Right kidney (tissue), 1 donor: Measurements from ENCODE around the gene RHOBTB1.
"Not testable (repeated sequence)": the region's sequence is repeated elsewhere in the genome, so short reads cannot be mapped to it uniquely, and the experiment has no call there.

ENCODE experiments used
- DNase-seq: peaks from one replicate; pipeline ENCODE4 v3.0.0-alpha.2; 2016

Gene RHOBTB1

DNA sequence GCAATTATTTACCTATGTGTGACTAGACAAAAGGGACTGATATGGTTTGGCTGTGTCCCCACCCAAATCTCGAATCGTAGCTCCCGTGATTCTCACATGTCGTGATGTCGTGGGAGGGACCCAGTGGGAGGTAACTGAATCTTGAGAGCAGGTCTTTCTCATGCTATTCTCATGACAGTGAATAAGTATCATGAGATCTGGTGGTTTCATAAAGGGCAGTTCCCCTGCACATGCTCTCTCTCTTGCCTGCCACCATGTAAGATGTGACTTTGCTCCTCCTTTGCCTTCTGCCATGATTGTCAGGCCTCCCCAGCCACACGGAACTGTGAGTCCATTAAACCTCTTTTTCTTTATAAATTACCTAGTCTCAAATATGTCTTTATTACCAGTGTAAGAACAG lies 37.2 kb downstream of the RHOBTB1 start:
- DNase-seq = not testable (repeated sequence)

DNA sequence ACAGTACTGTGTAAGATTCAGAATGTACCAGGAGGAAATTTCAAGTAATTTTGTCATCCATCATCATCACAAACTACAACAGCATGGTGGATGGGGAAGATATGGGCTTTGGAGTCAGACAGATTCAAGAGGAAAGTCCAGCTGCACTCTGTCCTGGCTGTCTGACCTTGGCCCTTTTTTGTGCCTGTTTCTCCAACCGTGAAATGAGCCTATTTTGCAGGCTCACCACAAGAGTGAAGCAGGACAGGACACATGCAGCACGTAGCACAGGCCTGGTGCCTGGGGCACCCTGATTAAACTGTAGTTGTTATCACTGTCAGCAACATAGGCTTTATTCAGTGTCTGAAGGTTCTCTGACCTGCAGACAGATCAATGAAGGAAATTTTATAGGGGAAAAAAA lies 37.6 kb downstream of the RHOBTB1 start:
- DNase-seq = no peak

DNA sequence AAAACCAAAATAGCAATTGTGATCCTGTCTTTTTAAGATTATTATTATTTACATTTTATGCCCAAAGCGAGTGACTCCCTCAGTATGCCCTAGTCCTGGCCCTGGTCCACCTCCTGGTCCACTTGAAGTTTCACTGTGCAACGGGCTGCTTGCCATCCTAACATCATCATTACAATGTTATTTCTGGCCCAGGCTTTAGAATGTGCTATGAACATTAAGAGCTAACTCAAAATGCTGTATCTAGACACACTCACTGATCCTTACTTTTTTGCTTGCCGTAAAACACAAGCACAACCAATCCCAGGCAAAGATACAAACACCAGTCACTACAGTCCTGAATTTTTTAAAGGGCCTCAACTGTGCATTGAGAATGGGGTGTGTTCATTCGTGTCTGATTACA lies 38.4 kb downstream of the RHOBTB1 start:
- DNase-seq = no peak

DNA sequence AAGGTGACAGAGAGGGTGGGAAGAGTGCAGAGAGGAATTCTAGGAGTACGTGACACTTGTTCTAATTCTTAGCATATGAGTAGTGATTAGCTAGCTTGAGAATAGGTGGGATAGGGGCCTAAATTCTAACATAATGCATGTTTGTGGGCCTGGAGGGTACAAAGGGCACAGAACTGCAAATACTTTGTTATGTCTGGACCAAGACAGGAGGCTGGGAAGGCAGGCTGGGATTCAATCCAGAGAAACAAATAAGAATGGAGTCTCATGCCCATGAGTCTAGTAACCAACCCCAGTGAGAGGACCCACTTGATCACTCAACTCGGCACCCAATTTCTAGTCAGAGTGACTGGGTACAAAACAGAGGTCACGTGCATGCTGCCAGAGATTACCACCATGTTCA lies 40.9 kb downstream of the RHOBTB1 start:
- DNase-seq = no peak

DNA sequence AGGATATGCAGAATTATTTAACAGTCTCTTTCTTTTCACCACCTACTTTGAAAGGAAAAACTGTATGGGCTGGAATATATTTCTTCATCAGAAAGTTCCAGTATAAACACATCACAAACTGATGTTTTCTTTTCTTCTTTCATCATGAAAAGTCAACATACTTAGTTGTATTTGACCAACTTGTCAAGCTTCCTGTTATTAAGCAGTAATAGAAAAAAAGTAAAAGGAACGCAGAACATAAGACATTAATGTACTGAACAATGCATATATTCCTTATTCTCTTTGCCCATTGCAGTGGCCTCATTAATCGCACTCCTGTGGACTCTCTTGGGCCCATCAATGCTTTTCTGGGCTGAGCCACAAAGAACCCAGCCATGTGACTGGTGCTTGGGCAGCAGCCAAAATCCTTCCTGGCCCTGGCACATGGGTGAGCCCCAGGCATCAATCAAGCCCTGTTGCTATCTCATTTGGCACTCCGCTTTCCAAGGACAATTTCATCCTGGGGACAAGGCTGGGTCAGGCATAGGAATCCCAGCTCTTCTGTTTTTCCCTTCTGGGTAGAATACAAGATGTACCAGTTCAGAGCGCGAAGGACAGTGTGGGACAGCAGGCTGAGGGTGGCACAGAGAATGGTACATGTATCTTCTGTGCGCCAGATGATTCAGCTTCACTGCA lies 42.3 kb downstream of the RHOBTB1 start:
- no peak for DNase-seq

DNA sequence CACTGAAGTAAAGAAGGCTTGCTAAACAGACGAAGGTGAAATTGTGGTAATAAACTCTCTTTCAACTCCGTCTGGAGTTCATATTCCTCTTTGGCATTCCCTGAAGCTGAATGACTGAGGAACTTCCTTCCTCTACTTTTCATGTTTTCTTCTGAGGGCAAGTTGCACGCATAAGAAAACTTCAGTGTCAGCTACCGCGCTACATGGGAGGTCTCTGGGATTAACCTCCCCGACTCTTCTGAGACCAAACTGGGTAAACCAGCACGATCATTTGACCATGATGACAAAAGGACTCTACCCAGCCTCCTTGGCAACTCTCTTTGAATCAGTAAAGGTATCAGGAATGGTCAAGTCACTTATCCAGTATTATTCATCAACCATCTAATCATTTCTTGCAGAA lies 44.7 kb downstream of the RHOBTB1 start:
- DNase-seq = no peak

DNA sequence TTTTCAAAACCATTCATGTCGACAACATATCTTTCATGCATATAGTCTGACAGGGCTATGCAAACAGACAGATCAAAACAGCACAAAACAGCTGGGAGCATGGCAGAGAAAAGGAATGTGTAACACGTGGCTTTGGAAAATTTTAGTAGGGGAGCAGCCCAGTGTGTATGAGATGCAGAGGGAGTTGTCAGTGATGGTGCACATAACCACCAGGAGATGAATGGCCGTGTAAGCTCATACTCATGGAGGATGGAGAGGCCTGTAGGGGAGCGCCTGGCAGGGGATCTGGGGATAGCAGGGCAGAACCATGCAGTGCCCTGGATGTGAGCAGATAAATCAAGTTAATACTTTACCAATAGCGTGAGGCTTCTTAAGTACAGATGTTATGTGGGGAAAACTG lies 45.7 kb downstream of the RHOBTB1 start:
- DNase-seq = no peak

DNA sequence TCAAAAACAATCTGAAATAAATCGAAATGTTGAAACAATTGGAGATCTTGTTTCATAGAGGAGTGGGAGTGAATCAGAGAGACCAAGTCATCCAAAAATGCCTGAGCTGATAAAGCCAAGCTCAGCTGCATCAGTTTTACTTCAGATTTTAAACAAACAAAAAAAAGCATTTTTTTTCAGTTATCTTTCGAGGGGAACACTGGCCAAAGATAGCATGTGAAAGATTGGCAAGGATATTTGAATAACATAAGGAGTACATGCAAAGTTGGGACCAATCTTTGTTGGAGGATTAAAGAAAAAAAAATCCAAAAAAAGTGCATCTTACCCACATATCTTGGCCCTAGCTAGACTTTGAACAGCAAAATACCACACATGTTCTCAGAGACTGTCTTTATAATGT lies 47.2 kb downstream of the RHOBTB1 start:
- DNase-seq = no peak

DNA sequence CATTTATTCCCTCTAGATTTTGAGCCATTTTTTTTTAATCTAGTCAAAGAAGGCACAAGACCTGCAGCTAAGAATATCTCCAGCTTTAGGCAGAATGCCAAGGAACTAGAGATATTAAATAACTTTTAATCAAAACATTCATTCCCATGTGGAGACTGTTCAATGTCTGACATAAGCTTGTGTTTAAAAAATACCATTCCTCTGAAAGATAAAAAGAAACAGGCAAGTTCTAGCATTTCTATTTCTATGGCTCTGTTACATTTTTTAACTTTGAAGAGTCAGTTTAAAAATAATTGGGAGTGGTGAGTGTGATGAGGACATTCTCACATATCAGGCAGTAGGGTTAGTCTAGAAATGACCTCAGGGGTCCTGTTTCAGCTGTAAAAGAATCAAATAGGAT lies 48.0 kb downstream of the RHOBTB1 start:
- DNase-seq = no peak

DNA sequence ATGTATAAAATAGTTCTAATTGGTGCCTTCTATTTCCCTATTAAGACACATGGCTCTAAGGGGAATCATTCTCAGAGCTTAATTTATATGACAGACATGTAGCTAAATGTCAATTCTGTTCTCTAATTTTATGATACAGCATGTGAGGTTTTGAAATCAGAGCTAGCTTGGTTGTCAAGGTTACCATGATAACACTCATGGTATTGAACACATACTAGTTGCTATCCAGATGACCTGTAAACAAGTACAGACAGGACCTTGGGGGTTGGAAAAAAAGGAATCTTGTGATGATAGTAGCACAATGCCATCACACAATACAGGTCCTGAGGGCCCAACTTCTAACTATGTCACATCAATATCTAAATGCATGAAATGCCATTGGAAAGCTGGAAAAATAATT lies 49.2 kb downstream of the RHOBTB1 start:
- no peak for DNase-seq

DNA sequence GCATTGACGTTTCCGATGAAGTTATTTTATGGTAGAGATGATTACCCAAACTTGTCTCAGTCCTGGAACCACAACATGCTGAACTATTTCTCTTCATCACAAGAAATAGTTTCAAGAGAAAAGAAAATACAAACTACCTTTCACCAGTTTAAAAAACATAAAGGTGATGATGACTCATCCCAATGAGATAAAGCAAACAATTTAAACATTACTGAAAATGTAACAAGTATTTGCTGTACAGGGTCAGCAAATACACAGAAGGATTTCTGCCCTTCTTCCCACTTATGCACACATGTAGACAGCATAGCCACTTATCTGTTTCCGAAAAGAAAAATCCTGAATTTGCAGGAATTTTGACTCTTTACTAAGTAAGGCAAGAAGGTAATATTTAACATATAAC lies 50.8 kb downstream of the RHOBTB1 start:
- DNase-seq = no peak

DNA sequence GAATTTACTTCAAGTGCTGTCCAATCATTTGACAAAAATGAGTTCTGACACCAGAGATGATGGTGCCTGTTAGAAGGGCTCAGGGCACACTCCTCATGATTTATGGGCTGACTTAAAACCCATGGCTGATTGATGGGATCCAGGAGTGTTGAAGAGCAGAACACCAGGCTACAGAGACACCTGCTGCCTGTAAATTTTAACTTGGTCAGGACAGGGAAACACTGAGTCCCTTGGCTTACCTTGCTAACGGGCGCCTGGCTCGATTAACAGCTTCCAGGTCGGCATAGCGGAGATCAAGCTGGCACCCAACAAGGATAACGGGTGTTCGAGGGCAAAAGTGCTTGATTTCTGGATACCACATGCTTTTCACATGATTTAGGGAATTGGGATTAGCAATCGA lies 51.4 kb downstream of the RHOBTB1 start:
- DNase-seq = no peak

DNA sequence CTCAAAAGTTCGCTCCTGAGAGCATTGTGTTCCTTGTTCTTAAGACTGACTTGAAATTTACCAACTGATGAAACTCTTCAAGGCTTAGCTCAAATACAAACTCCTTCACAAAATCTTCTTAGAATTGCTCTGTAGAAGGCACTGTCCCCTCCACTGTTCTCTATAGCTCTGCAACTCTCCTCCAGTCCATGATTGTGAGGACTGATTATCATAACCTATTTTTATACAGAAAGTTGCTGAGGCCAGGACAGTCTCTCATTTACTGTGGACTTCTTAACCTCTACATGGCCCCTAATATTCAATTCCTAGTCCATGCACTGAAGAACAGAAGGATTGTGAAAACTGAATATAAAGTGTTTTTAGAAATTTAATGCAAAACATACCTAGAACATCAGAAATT lies 53.2 kb downstream of the RHOBTB1 start:
- no peak for DNase-seq

DNA sequence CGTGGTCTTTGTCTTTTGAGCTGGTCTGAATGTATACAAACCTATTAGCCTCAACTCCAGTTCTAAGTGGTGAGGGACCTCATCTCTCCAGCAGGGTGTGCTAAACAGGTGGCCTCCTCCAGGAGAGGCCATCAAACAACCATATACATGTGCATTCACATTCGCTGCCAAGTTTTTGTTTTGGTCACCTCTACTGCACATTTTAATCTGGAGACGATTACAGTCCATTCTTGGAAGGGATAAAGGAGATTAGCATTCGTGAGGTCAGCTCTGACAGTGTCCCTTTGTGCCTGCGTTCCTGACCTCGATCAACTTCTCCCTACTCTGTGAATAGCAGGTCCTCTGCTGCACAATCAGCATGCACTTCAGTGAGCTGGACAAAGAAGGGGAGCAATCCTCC lies 60.8 kb downstream of the RHOBTB1 start:
- DNase-seq = no peak

DNA sequence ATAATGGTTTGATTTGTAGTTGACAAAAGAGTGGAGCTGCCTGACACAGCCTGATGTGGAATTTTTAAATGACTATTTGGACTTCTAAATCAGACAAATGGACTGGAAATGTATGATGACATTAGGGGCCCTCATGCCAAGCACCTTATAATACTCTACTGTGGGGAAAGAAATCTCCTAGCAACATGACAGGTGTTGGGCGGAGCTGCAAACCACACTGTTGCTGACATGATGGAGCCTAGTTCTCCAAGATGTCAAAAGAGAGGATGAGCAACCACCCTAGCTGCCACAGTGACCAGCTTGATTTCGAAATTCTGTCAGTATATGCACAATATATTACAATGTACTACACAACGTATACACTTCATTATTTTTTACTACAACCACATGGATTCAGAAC lies 65.8 kb downstream of the RHOBTB1 start:
- DNase-seq = no peak

DNA sequence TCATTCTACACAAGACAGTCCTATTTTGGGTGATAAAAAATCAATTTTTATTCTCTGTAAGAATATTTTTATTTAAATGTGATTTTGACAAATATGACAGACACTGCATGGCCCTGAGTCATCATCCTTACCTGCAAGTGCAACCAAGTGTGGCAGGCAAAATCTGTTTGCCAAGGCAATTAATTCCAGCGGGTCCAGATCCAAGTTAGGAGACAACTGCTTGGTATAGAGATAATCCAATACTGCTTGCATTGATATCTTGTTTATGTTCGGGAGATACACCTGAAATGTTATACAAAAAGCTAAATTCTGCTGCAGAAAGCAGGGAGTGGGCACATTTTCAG lies 66.2 kb downstream of the RHOBTB1 start:
- no peak for DNase-seq

DNA sequence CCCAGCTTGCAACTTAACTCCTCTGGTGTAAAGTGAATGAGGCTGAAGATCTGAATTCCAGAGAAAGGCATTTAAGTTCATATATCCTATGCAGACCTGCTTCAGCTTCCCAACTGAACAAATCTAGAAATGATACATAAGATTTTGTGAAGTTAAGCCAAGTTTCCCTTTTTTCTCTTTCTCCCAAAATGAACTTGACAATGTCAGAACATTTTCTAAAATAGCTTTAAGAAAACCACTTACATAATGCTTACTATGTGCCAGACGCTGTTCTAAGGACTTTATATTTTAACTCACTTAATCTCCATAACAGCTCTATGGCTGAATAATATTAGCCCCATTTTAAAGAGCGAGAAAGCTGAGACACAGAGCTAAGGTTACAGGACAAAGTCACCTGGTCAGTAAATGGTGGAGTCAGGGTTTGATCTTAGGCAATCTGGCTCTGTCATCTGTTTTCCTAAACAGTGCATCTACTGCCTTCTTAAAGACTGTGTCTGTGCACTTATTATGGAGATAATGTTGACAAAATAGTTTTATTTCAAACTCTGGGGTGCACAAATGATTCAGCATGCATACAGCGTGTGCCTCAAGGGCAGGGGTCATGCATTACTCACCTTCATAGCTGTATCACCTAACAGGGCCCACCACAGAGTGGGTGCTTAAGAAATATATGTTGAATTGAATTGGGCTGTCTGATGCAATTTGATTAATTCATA lies 66.8 kb downstream of the RHOBTB1 start:
- DNase-seq = no peak

DNA sequence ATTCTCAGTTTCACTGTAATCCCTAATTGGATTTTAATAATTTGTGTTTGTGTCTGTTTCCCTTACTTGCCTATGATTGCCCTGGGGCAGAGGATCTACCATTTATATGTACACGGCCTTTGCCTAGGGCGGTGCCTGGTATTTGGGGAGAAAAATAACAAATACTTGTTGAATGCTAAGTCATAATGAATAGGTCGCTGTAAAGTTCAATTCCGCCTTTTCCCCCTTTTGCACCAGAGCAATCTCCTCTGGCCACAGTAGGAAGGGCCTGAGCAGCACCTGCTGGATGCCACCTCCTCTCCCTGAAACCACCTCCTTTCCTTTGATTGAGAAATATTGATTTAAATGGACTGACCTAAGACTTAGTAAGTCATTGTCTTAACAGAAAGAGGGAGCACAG lies 70.2 kb downstream of the RHOBTB1 start:
- no peak for DNase-seq

DNA sequence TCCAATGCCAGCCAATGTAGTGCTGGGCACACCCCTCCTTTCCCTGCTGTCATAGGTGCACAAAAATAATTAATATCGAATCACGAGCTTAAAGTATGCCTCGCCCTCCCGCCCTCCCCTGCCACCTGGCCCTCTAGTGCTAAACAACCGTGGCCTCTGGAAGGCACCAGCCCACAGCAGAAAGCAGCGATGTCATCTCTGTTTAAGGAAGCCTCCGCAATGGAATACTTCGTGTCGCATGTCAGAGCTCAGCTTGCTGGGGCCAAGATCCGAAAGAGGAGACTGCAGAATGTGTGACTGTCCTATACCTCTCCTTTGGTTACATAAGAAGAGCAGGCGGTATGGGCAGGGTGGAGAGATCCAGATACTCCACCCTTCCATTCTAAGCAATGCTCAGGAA lies 71.5 kb downstream of the RHOBTB1 start:
- DNase-seq = no peak

DNA sequence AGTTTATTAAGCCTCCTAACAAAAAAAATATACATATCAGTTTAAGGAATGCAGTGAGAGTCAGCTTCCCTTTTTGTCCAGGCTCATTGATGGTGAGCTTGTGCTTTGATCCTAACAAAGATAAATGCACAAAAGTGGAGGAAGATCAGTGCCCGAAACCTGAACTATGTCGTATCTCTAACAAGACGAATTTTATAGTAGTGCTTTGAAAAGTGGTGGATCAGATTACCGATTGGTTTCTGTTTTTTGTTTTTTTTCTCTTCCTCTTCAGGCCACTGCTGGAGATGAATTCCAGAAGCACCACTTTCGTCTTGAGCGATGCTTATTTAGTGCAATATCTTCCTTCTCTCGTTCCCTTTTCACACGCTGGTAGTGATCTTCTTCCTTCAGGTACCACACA lies 72.8 kb downstream of the RHOBTB1 start:
- DNase-seq = no peak

DNA sequence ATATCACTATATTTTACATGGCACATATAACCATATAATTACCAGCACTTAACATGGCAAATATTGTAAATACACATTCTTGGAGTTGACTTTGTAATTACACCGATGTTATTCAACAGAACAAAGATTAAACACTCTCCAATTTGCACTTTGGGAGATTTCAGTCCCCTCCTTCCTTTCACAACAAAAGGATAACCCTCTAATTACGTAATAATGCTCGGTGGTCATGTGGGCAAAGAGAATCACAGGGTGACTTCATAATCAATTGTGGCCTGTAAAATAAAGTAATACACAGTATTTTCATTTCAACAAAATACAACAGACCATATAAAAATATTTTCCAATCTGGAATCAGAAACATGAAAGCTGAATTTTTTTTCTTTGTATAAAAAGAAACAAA lies 73.2 kb downstream of the RHOBTB1 start:
- DNase-seq = no peak

DNA sequence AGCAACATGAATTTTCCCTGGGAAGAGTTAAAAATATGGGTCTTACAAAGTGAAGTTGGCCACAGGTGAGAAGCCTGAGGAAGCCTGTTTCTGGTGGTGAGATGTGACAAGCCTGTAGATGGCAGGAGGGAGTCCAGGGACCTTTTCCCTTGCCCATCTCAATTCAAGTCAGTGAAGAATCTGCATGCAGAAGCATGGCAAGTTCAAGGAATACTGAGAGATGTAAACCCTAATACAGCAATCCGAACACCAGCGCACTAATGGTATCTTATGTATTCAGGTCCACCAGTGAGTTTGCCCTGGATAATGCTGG lies 73.6 kb downstream of the RHOBTB1 start:
- DNase-seq = no peak

DNA sequence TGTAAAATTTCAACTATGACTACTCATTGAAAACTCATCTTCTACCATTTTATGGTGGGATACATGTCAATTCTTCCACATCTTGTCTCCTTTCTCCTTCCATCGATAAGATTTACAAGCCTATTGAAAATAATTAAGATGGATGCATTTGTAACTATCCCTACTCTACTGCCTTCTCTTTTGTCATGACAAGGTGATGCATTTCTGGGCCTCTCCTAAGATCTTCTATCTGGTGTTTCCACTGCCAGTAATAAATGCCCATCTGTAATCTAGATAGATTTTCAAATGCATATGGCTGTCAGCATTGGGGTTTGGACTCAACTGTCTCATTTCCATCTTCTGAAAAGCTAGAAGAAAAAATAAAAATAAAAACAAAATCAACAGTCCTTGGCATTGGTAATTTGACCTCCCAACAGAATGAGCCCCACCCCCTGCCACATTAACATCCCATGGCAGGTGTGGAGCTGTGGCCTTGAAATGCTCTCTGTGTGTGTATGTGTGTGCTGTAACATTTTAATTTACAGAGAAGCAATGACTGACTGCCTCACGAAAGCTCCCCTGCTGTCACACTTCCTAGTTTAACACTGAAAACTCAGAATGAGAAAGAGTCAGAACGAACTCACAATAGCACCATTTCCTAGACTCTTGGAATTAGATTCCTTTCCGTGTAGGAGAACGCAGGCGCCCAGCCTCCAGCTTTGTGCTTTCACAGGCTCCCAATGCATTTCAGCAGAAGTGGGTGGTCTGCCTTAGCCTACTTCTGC lies 74.2 kb downstream of the RHOBTB1 start:
- DNase-seq = no peak

DNA sequence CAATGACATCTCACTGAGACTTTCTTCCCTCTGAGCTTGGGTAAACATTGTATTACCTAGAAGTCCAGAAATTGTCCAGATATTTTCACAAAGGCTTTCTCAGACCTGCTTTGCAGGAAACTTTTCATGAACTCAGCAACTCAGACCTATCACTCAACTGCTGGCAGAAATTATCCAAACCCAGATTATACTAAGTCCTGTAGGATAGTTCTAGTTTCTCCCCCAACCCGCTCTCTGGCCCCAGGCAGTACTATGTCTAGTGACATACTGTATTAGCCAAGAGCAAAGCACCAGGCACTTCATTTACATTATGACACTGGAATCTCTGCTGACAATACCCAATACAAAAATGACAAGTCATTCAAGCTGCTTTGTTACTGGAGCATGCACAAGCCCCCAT lies 75.0 kb downstream of the RHOBTB1 start:
- no peak for DNase-seq
